VCaP (cell line): ENCODE measurements around the gene KANSL1.
"Not testable (repeated sequence)": the region's sequence is repeated elsewhere in the genome, so short reads cannot be mapped to it uniquely, and the experiment has no call there.

Experiments used
- H3K27ac ChIP-seq: fragments of 450-650 bp; 2 replicates; pipeline ENCODE4 v1.5.1; 2017
- TF ChIP-seq, protein P1 (sequence below): fragments of 450-650 bp; conservative IDR thresholded peaks from 2 replicates; pipeline ENCODE4 v1.5.1; 2017; ENCODE audit warnings: mild to moderate bottlenecking, moderate library complexity

Gene KANSL1

GRCh38 chr17:46026166-46027047 lies 166.8 kb downstream of the KANSL1 start:
- H3K27ac ChIP-seq: no peak overlapping the region
- TF ChIP-seq, protein P1, sequence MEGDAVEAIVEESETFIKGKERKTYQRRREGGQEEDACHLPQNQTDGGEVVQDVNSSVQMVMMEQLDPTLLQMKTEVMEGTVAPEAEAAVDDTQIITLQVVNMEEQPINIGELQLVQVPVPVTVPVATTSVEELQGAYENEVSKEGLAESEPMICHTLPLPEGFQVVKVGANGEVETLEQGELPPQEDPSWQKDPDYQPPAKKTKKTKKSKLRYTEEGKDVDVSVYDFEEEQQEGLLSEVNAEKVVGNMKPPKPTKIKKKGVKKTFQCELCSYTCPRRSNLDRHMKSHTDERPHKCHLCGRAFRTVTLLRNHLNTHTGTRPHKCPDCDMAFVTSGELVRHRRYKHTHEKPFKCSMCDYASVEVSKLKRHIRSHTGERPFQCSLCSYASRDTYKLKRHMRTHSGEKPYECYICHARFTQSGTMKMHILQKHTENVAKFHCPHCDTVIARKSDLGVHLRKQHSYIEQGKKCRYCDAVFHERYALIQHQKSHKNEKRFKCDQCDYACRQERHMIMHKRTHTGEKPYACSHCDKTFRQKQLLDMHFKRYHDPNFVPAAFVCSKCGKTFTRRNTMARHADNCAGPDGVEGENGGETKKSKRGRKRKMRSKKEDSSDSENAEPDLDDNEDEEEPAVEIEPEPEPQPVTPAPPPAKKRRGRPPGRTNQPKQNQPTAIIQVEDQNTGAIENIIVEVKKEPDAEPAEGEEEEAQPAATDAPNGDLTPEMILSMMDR: no peak

DNA sequence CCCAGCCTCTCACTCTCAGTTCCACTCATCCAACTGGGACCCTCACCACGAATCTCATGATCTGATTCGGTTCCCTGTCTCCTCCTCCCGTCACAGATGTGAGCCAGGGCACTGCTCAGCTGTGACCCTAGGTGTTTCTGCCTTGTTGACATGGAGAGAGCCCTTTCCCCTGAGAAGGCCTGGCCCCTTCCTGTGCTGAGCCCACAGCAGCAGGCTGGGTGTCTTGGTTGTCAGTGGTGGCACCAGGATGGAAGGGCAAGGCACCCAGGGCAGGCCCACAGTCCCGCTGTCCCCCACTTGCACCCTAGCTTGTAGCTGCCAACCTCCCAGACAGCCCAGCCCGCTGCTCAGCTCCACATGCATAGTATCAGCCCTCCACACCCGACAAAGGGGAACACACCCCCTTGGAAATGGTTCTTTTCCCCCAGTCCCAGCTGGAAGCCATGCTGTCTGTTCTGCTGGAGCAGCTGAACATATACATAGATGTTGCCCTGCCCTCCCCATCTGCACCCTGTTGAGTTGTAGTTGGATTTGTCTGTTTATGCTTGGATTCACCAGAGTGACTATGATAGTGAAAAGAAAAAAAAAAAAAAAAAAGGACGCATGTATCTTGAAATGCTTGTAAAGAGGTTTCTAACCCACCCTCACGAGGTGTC lies 167.6 kb downstream of the KANSL1 start:
- TF ChIP-seq, protein P1: no peak

GRCh38 chr17:46025060-46025459 lies 168.2 kb downstream of the KANSL1 start:
- H3K27ac ChIP-seq: no peak overlapping the region
- TF ChIP-seq, protein P1: no peak

More for the DNA sequence above, 167.6 kb downstream of the KANSL1 start:
- H3K27ac ChIP-seq: no peak overlapping the region

DNA sequence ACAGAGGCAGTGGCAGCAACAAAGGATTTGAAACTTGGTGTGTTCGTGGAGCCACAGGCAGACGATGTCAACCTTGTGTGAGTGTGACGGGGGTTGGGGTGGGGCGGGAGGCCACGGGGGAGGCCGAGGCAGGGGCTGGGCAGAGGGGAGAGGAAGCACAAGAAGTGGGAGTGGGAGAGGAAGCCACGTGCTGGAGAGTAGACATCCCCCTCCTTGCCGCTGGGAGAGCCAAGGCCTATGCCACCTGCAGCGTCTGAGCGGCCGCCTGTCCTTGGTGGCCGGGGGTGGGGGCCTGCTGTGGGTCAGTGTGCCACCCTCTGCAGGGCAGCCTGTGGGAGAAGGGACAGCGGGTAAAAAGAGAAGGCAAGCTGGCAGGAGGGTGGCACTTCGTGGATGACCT lies 168.6 kb downstream of the KANSL1 start:
- TF ChIP-seq, protein P1: no peak
- H3K27ac ChIP-seq: no peak overlapping the region

GRCh38 chr17:46023783-46024388 lies 169.3 kb downstream of the KANSL1 start:
- no peak overlapping the region for H3K27ac ChIP-seq
- TF ChIP-seq, protein P1: no peak

- H3K27ac ChIP-seq: not testable (repeated sequence)
Observed at GRCh38 chr17:46023366-46023765, 169.9 kb downstream of the KANSL1 start.

DNA sequence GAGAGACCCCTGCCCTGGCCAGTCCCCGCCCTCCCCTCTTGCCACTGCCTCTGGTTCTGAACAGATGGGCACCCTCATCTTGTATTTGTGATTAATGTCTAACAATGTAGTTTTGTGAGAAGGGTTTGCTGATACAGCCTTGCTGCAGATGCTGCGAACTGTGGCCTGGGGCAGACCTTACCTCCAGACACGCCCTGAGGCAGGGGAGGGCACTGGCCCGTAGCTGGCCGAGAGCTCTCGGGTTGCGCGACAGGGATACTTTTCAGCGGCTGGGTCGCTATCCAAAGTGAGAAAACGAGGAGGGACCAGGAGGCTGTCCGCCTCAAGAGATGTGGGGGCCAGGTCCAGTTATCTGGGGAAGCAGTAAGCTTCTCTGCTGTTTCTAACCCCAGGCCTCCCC lies 172.2 kb downstream of the KANSL1 start:
- TF ChIP-seq, protein P1: no peak
- H3K27ac ChIP-seq: no peak overlapping the region
